Body of pancreas (tissue), 4 donors: Measurements from ENCODE around the gene NINJ1.

Source experiments
- POLR2A ChIP-seq, 3 donors: fragments of 450-650 bp; IDR thresholded peaks; one replicate each; pipeline ENCODE4 v1.6.1; 2016; ENCODE audit warnings: antibody characterized with exemption in 3 of 3, mild to moderate bottlenecking in 2 of 3
- TF ChIP-seq, protein P1 (sequence below), 7 experiments: fragments of 450-650 bp in 4 of 7; fragments of 200-600 bp in 3 of 7; sonication (generic) in 3 of 7; IDR thresholded peaks; one replicate each; pipeline ENCODE4 v1.5.1; 2016 to 2019; ENCODE audit warnings: antibody characterized with exemption in 7 of 7

DNA sequence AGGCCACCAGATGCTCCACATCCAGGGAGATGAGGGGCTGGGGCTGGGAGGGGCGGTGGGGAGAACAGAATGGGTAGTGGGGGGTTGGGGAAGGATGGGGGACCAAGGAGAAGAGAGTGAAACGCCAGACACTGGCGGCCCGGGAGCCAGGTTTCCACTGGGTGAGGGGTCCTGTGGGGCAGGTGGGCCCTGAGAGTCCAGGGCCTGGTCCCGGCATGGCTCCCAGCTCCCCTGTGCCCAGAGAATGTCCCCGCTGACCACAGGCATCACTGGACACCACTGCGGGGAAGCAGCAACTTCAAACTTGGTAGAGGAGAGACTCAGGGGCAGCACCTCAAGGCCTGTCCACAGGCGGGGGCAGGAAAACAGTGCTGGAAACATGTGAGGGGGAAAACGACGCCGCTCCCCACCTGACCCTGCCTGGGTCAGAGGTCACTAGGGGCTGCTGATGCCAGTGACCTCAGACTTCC lies 13.2 kb downstream of the NINJ1 start:
- TF ChIP-seq, protein P1, sequence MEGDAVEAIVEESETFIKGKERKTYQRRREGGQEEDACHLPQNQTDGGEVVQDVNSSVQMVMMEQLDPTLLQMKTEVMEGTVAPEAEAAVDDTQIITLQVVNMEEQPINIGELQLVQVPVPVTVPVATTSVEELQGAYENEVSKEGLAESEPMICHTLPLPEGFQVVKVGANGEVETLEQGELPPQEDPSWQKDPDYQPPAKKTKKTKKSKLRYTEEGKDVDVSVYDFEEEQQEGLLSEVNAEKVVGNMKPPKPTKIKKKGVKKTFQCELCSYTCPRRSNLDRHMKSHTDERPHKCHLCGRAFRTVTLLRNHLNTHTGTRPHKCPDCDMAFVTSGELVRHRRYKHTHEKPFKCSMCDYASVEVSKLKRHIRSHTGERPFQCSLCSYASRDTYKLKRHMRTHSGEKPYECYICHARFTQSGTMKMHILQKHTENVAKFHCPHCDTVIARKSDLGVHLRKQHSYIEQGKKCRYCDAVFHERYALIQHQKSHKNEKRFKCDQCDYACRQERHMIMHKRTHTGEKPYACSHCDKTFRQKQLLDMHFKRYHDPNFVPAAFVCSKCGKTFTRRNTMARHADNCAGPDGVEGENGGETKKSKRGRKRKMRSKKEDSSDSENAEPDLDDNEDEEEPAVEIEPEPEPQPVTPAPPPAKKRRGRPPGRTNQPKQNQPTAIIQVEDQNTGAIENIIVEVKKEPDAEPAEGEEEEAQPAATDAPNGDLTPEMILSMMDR (IDR thresholded peaks at IDR 0.05), result no peak
- no peak for TF ChIP-seq POLR2A (IDR thresholded peaks at IDR 0.05)
